ENCODE data around the gene SPSB4.

SPSB4 gene

DNA sequence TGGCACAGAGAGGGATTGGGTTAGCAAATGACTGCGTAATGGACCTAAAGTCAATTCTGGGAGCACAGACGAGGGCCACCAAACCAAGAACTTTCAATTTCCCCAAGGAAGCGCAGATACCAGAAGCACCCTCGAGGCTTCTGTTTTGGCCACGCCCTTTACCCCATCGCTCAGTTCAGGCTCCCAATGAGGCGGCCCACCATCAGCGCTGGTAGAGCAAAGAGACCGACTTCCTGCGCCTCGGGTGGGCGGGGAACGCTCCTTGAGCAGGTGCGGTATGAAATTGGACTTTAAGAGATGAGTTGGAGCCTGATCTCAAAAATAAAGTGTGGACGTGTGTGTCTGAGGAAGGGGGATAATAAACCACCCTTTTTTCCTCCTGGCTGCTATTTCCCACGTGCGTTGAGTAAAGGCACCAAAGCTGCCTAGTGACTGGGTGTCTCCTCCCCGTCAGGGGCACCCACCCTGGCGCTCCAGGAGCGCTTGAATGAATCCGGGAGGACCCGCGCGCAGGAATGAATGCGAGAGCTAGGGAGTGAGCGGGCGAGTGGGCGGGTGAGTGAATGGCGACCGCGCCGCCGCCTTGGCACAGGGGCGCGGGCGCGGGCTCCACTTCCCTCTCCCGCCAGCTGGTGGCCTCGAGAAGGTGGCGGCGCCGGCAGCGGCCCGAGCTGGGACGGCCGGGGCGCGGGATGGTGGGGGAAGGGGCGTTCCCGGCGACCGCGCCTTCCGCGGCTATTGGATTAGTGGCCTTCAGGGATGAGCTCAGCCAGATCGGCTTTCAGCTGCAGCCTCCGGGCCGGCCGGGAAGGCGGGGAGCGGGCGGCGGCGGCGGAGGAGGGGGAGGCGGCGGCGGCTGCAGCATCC lies at the start of gene SPSB4:
SPSB4 (plus strand) TSS at position 772 of the 867 bp plus-strand sequence. CDS start 14,758 bp downstream, outside the sequence.
- peak within 1 kb of the TSS in 1 of 2 experiments; percentile 8 for H3K4me3 ChIP-seq (ENCODE audit: low read depth in 1 of 2, low read length in 1 of 2)
- TF ChIP-seq, protein P1, sequence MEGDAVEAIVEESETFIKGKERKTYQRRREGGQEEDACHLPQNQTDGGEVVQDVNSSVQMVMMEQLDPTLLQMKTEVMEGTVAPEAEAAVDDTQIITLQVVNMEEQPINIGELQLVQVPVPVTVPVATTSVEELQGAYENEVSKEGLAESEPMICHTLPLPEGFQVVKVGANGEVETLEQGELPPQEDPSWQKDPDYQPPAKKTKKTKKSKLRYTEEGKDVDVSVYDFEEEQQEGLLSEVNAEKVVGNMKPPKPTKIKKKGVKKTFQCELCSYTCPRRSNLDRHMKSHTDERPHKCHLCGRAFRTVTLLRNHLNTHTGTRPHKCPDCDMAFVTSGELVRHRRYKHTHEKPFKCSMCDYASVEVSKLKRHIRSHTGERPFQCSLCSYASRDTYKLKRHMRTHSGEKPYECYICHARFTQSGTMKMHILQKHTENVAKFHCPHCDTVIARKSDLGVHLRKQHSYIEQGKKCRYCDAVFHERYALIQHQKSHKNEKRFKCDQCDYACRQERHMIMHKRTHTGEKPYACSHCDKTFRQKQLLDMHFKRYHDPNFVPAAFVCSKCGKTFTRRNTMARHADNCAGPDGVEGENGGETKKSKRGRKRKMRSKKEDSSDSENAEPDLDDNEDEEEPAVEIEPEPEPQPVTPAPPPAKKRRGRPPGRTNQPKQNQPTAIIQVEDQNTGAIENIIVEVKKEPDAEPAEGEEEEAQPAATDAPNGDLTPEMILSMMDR (IDR thresholded peaks at IDR 0.05) = no peak
- peaks cover 0 to 9% of the 10 kb centered on the region in 2 experiments for H3K4me1 ChIP-seq (ENCODE audit: control insufficient read depth in 1 of 2, insufficient read depth in 1 of 2, low read depth in 1 of 2, low read length in 1 of 2)
- H3K27ac ChIP-seq = no peak within 1 kb of the TSS
- no peaks in the 10 kb centered on the region for H3K9me3 ChIP-seq
- no peaks in the 10 kb centered on the region for H3K36me3 ChIP-seq
- H3K27me3 ChIP-seq = peaks cover 98% of the 10 kb centered on the region

DNA sequence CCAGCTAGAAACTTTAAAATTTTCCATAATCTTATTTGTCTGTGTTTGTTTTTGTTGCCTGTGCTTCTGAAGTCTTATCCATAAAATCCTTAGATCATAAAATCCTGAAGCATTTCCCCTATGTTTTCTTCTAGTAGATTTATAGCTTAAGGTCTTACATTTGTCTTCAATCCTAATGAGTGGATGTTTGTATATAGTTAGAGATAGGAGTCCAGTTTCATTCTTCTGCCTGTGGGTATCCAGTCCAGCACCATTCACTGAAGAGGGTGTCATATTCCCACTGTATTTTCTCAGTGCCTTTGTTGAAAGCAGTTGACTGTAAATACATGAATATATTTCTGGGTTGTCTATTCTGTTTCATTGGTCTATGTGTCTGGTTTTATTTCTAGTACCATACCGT lies 44.8 kb upstream of the SPSB4 start:
- Histone ChIP-seq H3K27ac (no peak overlapping the region), H3K27me3 (no peaks in the 10 kb centered on the region), H3K36me3 (no peaks in the 10 kb centered on the region), H3K9me3 (no peaks in the 10 kb centered on the region), H3K4me3 (ENCODE audit: low read depth in 1 of 2, low read length in 1 of 2) (no peak overlapping the region), H3K4me1 (ENCODE audit: control insufficient read depth in 1 of 2, insufficient read depth in 1 of 2, low read depth in 1 of 2, low read length in 1 of 2) (no peaks in the 10 kb centered on the region)
- TF ChIP-seq, protein P1 (IDR thresholded peaks at IDR 0.05) = no peak

DNA sequence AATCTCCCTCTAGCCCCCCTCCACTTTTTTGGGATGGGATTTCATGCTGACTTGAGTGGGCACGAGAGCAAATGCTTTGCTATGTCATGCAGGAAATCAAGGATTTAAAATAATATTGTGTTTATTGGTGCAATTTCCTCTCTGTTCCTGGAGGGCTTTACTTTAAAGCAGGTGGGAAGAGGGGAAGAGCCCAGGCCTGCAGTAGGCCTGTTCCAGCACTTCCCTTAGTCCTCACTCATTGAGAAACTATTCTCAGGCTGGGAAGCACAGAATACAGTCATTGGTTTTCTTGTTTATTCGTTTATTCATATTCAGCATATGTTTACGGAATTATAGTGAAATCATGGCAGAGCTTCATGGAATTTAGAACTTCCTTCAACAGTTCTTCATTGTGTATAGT lies 41.7 kb upstream of the SPSB4 start:
- TF ChIP-seq, protein P1 (IDR thresholded peaks at IDR 0.05) = no peak
- H3K36me3 ChIP-seq = no peaks in the 10 kb centered on the region
- H3K4me3 ChIP-seq (ENCODE audit: low read depth in 1 of 2, low read length in 1 of 2) = no peak overlapping the region
- no peak overlapping the region for H3K27ac ChIP-seq
- no peaks in the 10 kb centered on the region for H3K9me3 ChIP-seq
- no peaks in the 10 kb centered on the region for H3K27me3 ChIP-seq
- peaks cover 3 to 5% of the 10 kb centered on the region in 2 experiments for H3K4me1 ChIP-seq (ENCODE audit: control insufficient read depth in 1 of 2, insufficient read depth in 1 of 2, low read depth in 1 of 2, low read length in 1 of 2)

DNA sequence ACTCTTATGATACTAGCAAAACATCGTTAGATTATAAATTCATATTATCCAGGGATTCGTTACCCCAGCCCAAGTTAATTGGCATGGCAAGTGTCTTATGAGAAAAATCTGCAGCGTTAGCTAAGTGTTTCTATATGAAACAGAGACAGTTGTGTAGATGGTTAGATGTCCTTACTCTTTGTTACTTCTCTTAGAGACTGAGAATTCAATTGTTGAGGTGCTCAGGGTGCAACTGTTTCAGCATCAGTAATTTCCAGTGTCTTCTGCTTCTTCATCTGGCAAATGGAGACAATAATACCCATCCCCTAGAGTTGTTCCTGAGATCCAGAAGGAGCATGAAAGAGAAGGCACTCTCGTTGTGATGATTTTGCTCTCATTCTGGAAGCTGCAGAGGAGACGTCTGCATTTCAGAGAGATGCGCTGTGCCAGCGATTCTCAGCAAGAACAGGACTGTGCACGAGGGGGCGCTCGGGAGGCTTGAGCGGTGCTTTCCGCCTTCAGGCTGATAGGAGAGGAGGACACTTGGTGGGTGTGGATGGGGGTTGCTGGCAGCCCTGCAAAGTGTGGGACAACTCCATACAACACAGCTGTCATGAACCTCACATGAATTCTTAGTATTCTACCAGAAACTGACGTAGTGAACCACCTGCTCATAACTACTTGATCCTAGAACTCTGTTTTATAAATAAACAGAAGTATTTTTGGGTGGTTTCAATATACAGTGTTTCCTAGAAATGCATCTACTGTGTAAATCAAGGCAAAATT lies 39.7 kb upstream of the SPSB4 start:
- no peak overlapping the region for H3K27ac ChIP-seq
- TF ChIP-seq, protein P1 (IDR thresholded peaks at IDR 0.05) = peak; percentile 17
- H3K27me3 ChIP-seq = peaks cover 10% of the 10 kb centered on the region
- no peaks in the 10 kb centered on the region for H3K9me3 ChIP-seq
- H3K4me1 ChIP-seq (ENCODE audit: control insufficient read depth in 1 of 2, insufficient read depth in 1 of 2, low read depth in 1 of 2, low read length in 1 of 2) = peaks cover 3 to 5% of the 10 kb centered on the region in 2 experiments
- no peaks in the 10 kb centered on the region for H3K36me3 ChIP-seq
- no peak overlapping the region for H3K4me3 ChIP-seq (ENCODE audit: low read depth in 1 of 2, low read length in 1 of 2)

- no peak overlapping the region for H3K4me3 ChIP-seq (ENCODE audit: low read depth in 1 of 2, low read length in 1 of 2)
- TF ChIP-seq, protein P1 (IDR thresholded peaks at IDR 0.05) = no peak
- no peaks in the 10 kb centered on the region for H3K36me3 ChIP-seq
- H3K27ac ChIP-seq = no peak overlapping the region
- H3K9me3 ChIP-seq = no peaks in the 10 kb centered on the region
- H3K4me1 ChIP-seq (ENCODE audit: control insufficient read depth in 1 of 2, insufficient read depth in 1 of 2, low read depth in 1 of 2, low read length in 1 of 2) = peaks cover 3 to 5% of the 10 kb centered on the region in 2 experiments
- peaks cover 13% of the 10 kb centered on the region for H3K27me3 ChIP-seq
Measured at GRCh38 chr3:141011997-141012262, 39.2 kb upstream of the SPSB4 start.

All from neutrophil (primary cell).